ENCODE measurements around the gene GALNT10. TPM values are rescaled to one million over a fixed set of nuclear protein-coding genes. Genes with fewer than 3 reads are reported as not detected.

The GALNT10 gene
- total RNA-seq, 1 experiment from 2014 or later: 23.4 TPM

DNA sequence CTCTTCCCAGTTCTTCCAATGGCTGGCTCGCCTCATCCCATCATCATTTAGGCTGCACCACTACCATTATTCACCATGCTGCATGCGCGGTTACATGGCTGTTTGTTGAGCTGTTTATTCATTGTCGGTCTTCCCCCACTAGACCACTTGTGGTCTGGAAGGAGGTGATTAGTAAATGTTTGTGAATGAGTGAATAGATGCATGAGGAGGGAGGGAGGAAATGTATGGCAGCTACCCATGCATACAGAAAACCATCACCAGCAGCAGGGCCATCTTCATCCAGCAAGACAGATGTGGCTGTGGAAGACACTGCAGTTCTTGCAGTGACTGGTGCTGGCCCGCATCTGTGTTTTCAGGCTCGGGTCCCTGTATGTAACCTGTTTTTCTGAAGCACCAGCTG lies 141.9 kb downstream of the GALNT10 start:
- Mint-ChIP-seq H3K27ac (ENCODE audit: unreplicated experiment) (no peak overlapping the region), H3K9me3 (ENCODE audit: unreplicated experiment) (no peaks in the 10 kb centered on the region), H3K4me3 (ENCODE audit: unreplicated experiment) (no peak overlapping the region), H3K4me1 (ENCODE audit: low read depth, unreplicated experiment) (no peaks in the 10 kb centered on the region), H3K36me3 (ENCODE audit: insufficient read depth, unreplicated experiment) (peaks cover 8% of the 10 kb centered on the region), H3K27me3 (ENCODE audit: insufficient read depth, unreplicated experiment) (no peaks in the 10 kb centered on the region)
- H3K9me3 ChIP-seq: no peaks in the 10 kb centered on the region
- no TSS peak for BruUV-seq (replicated peaks)
- H3K36me3 ChIP-seq (ENCODE audit: control insufficient read depth, insufficient read depth, low read length): no peaks in the 10 kb centered on the region
- TF ChIP-seq, protein P1, sequence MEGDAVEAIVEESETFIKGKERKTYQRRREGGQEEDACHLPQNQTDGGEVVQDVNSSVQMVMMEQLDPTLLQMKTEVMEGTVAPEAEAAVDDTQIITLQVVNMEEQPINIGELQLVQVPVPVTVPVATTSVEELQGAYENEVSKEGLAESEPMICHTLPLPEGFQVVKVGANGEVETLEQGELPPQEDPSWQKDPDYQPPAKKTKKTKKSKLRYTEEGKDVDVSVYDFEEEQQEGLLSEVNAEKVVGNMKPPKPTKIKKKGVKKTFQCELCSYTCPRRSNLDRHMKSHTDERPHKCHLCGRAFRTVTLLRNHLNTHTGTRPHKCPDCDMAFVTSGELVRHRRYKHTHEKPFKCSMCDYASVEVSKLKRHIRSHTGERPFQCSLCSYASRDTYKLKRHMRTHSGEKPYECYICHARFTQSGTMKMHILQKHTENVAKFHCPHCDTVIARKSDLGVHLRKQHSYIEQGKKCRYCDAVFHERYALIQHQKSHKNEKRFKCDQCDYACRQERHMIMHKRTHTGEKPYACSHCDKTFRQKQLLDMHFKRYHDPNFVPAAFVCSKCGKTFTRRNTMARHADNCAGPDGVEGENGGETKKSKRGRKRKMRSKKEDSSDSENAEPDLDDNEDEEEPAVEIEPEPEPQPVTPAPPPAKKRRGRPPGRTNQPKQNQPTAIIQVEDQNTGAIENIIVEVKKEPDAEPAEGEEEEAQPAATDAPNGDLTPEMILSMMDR (IDR thresholded peaks at IDR 0.05; ENCODE audit: insufficient read depth in 1 of 2, low read depth in 1 of 2, low read length in 1 of 2, severe bottlenecking in 1 of 2, unreplicated experiment in 1 of 2): no peak
- no peak for DNase-seq
- POLR2A ChIA-PET: no interaction called here
- intact Hi-C loops (cut with micrococcal nuclease; ENCODE audit: unreplicated experiment): no loop called here
- CTCF ChIA-PET: interaction anchor here (0.8 kb wide), 1 partner anchor 135 kb away, joined by 3 read pairs; no protein-coding TSS in a partner anchor
- H3K4me3 ChIP-seq (ENCODE audit: low read depth, low read length): no peak overlapping the region
- H3K4me1 ChIP-seq: no peaks in the 10 kb centered on the region
- no peaks in the 10 kb centered on the region for H3K27me3 ChIP-seq (replicated peaks; ENCODE audit: control insufficient read depth, insufficient read depth, low read length)

DNA sequence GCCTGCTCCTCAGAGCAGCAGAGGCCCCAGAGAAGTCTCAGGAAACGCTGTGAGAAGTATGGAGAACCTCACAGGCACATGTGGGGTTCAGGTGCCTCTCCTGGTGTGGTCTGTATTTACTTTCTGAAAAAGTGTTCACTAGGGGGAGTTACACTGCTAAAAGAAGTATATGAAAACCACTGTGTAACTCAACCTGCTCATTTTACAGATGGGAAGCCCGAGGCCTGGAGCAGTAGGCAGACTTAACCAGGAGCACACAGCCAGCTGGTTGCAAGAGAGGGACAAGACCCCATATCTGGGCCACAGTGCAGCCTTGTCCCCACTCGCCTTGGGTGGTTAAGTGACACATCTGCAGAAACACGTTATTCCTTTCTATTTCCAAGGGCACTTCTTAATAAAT lies 142.5 kb downstream of the GALNT10 start:
- Histone ChIP-seq H3K4me3 (ENCODE audit: low read depth, low read length) (no peak overlapping the region), H3K36me3 (ENCODE audit: control insufficient read depth, insufficient read depth, low read length) (no peaks in the 10 kb centered on the region), H3K4me1 (no peaks in the 10 kb centered on the region), H3K9me3 (no peaks in the 10 kb centered on the region), H3K27me3 (replicated peaks; ENCODE audit: control insufficient read depth, insufficient read depth, low read length) (no peaks in the 10 kb centered on the region)
- Mint-ChIP-seq H3K4me1 (ENCODE audit: low read depth, unreplicated experiment) (no peaks in the 10 kb centered on the region), H3K9me3 (ENCODE audit: unreplicated experiment) (no peaks in the 10 kb centered on the region), H3K4me3 (ENCODE audit: unreplicated experiment) (no peak overlapping the region), H3K27me3 (ENCODE audit: insufficient read depth, unreplicated experiment) (no peaks in the 10 kb centered on the region), H3K36me3 (ENCODE audit: insufficient read depth, unreplicated experiment) (peaks cover 13% of the 10 kb centered on the region), H3K27ac (ENCODE audit: unreplicated experiment) (no peak overlapping the region)
- DNase-seq: no peak
- BruUV-seq (replicated peaks): no TSS peak
- POLR2A ChIA-PET: no interaction called here
- TF ChIP-seq, protein P1 (IDR thresholded peaks at IDR 0.05; ENCODE audit: insufficient read depth in 1 of 2, low read depth in 1 of 2, low read length in 1 of 2, severe bottlenecking in 1 of 2, unreplicated experiment in 1 of 2): no peak
- CTCF ChIA-PET: no interaction called here
- intact Hi-C loops (cut with micrococcal nuclease; ENCODE audit: unreplicated experiment): no loop called here

DNA sequence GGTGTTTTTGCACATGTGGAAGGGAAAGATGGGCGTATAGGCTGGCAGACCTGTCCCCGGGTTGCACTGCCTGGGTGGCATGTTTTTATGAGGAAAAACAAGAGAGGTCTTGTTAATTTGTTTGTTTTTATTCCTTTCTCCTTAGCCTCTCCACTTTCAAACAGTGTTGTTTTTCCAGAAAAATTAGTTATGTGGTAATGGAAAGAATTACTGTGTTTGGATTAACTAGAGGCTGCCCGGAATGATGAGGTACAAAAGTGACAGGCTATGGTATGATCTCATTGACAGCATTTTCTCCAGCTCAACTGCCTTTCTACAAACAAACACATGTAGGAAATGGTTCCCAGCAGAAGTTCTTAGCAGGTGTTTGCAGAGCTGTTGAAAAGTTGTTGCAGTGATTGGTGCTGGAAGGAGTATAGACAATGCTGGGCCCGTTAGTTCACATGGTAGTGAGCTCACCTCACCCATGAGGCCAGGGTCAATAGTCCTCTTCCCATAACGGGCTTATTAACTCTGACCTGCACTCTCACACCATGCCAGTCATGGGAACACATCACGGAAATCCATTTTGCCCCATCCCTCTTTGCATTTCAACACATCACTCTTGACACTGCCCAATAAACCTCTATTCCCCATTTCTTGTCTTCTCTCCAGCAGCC lies 144.0 kb downstream of the GALNT10 start:
- DNase-seq: no peak
- Histone ChIP-seq H3K9me3 (no peaks in the 10 kb centered on the region), H3K4me3 (ENCODE audit: low read depth, low read length) (no peak overlapping the region), H3K4me1 (no peaks in the 10 kb centered on the region), H3K27me3 (replicated peaks; ENCODE audit: control insufficient read depth, insufficient read depth, low read length) (no peaks in the 10 kb centered on the region), H3K36me3 (ENCODE audit: control insufficient read depth, insufficient read depth, low read length) (no peaks in the 10 kb centered on the region)
- intact Hi-C loops (cut with micrococcal nuclease; ENCODE audit: unreplicated experiment): no loop called here
- CTCF ChIA-PET: no interaction called here
- no TSS peak for BruUV-seq (replicated peaks)
- no peaks in the 10 kb centered on the region for H3K9me3 Mint-ChIP-seq (ENCODE audit: unreplicated experiment)
- H3K4me3 Mint-ChIP-seq (ENCODE audit: unreplicated experiment): no peak overlapping the region
- peaks cover 16% of the 10 kb centered on the region for H3K36me3 Mint-ChIP-seq (ENCODE audit: insufficient read depth, unreplicated experiment)
- no peak overlapping the region for H3K27ac Mint-ChIP-seq (ENCODE audit: unreplicated experiment)
- H3K4me1 Mint-ChIP-seq (ENCODE audit: low read depth, unreplicated experiment): no peaks in the 10 kb centered on the region
- no peaks in the 10 kb centered on the region for H3K27me3 Mint-ChIP-seq (ENCODE audit: insufficient read depth, unreplicated experiment)
- POLR2A ChIA-PET: no interaction called here
- TF ChIP-seq, protein P1 (IDR thresholded peaks at IDR 0.05; ENCODE audit: insufficient read depth in 1 of 2, low read depth in 1 of 2, low read length in 1 of 2, severe bottlenecking in 1 of 2, unreplicated experiment in 1 of 2): no peak
